ENCODE data around the gene PI16.

PI16 gene

GRCh38 chr6:36964908-36965307 is 10.4 kb downstream of the PI16 start:
- TF ChIP-seq CREB1 (IDR thresholded peaks at IDR 0.05; ENCODE audit: low read depth), result no peak
- TF ChIP-seq FOXM1 (IDR thresholded peaks at IDR 0.05; ENCODE audit: borderline replicate concordance, low read depth), result no peak

DNA sequence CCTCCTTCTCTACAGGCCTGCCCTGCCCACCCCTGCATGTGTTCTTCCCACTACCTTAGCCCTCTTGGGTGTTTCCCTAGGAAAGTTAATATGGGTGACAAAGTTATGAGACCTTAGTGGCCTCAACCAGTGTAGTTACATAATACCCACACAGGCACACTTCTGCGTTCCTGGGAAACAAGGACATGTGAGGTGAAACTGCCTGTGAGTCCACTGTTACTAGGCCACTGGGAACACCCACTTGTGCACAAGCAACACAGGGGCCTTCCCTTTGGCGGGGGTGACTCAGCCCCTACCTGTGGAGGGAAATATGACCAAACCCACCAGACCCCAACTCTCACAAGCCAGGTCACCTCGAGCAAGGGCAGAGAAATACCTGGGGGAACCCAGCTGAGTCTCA is 12.8 kb downstream of the PI16 start:
- TF ChIP-seq NFIC (IDR thresholded peaks at IDR 0.05) (no peak), TEAD4 (IDR thresholded peaks at IDR 0.05) (no peak), CREB1 (IDR thresholded peaks at IDR 0.05; ENCODE audit: low read depth) (no peak), ZBTB7A (IDR thresholded peaks at IDR 0.05; ENCODE audit: low read depth) (no peak), CEBPB (IDR thresholded peaks at IDR 0.05) (no peak), TAF1 (IDR thresholded peaks at IDR 0.05; ENCODE audit: low read depth) (no peak), EGR1 (IDR thresholded peaks at IDR 0.05) (no peak), EP300 (IDR thresholded peaks at IDR 0.05; ENCODE audit: borderline replicate concordance) (no peak)
- TF ChIP-seq, protein P1, sequence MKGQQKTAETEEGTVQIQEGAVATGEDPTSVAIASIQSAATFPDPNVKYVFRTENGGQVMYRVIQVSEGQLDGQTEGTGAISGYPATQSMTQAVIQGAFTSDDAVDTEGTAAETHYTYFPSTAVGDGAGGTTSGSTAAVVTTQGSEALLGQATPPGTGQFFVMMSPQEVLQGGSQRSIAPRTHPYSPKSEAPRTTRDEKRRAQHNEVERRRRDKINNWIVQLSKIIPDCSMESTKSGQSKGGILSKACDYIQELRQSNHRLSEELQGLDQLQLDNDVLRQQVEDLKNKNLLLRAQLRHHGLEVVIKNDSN (IDR thresholded peaks at IDR 0.05), result no peak
- TF ChIP-seq, protein P2, sequence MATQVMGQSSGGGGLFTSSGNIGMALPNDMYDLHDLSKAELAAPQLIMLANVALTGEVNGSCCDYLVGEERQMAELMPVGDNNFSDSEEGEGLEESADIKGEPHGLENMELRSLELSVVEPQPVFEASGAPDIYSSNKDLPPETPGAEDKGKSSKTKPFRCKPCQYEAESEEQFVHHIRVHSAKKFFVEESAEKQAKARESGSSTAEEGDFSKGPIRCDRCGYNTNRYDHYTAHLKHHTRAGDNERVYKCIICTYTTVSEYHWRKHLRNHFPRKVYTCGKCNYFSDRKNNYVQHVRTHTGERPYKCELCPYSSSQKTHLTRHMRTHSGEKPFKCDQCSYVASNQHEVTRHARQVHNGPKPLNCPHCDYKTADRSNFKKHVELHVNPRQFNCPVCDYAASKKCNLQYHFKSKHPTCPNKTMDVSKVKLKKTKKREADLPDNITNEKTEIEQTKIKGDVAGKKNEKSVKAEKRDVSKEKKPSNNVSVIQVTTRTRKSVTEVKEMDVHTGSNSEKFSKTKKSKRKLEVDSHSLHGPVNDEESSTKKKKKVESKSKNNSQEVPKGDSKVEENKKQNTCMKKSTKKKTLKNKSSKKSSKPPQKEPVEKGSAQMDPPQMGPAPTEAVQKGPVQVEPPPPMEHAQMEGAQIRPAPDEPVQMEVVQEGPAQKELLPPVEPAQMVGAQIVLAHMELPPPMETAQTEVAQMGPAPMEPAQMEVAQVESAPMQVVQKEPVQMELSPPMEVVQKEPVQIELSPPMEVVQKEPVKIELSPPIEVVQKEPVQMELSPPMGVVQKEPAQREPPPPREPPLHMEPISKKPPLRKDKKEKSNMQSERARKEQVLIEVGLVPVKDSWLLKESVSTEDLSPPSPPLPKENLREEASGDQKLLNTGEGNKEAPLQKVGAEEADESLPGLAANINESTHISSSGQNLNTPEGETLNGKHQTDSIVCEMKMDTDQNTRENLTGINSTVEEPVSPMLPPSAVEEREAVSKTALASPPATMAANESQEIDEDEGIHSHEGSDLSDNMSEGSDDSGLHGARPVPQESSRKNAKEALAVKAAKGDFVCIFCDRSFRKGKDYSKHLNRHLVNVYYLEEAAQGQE (IDR thresholded peaks at IDR 0.05; ENCODE audit: low read depth), result no peak

- no peak for TF ChIP-seq FOXM1 (IDR thresholded peaks at IDR 0.05; ENCODE audit: borderline replicate concordance, low read depth)
- TF ChIP-seq, protein P2 (IDR thresholded peaks at IDR 0.05; ENCODE audit: low read depth), result no peak
Observed at GRCh38 chr6:36967757-36968156, 13.2 kb downstream of the PI16 start.

- TF ChIP-seq, protein P1 (IDR thresholded peaks at IDR 0.05), result no peak
Observed at GRCh38 chr6:36968266-36968977, 13.9 kb downstream of the PI16 start.

DNA sequence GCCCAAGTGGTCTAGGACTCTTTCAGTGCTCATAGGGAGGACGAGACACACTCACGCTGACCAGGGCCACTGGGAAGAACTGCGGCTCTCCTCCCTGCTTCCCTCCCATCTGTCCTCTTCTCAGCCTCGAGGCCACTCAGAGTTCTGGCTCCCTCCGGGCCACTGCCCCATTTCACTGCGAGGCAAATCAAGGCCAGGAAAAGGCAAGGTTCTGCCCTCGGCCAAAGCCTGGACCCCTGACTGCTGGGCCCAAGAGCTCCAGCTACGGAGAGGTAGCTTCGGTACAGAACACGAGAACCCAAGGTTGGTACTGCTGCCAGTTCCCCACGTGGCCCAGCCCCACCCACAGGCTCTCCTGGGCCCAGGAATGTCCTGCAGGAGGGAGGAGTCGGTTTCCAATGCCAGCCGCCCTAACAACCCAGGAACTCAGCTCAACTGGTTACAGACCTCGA is 14.7 kb downstream of the PI16 start:
- no peak for TF ChIP-seq CREB1 (IDR thresholded peaks at IDR 0.05; ENCODE audit: low read depth)
- TF ChIP-seq, protein P1 (IDR thresholded peaks at IDR 0.05), result peak; percentile 53

DNA sequence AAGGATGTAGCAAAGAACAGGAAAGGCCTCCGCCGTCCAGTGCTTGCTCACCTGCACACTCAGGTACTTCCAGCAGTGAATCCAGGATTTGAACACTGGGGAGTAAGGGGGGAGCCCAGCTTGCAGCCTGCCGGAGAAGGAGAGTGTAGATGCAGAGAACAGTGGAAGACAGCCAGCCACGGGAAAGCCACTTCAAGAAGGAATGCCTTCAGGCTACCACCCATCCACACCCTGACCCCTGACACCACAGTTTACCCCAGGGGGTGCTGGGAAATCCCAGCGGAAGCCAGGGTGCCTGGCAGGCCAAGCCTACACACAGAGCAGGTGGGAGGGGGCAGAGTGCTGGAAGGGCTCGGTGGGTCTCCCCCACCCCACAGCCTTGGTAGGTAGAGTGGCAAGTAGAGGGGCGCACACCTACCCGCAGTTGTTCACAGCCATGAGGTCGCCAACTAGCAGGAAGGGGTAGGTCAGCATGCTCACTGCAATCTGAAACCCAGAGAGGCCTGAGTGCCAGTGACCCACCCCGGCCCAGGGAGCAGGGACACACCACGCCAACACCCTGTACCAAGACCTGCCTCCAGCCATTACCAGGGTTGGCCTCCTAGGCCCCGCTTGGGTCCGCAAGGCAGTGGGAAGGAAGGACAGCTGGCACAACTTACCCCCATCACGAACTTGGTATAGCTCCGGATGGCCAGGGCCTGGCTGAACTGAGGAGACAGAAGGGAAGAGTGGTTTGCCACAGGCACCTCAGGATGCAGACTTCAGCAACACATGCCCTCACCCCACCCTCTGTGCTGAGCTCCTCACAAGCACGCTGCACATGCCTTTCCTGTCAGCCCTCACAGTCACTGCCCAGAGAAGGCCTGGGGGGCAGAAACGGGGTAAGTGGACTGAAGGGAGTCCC is 15.7 kb downstream of the PI16 start:
- TF ChIP-seq CEBPB (IDR thresholded peaks at IDR 0.05) (no peak), RAD21 (IDR thresholded peaks at IDR 0.05; ENCODE audit: low read depth) (no peak), TAF1 (IDR thresholded peaks at IDR 0.05; ENCODE audit: low read depth) (no peak), FOXM1 (IDR thresholded peaks at IDR 0.05; ENCODE audit: borderline replicate concordance, low read depth) (no peak), EGR1 (IDR thresholded peaks at IDR 0.05) (no peak), ZBTB7A (IDR thresholded peaks at IDR 0.05; ENCODE audit: low read depth) (no peak), MAX (IDR thresholded peaks at IDR 0.05) (no peak), EP300 (IDR thresholded peaks at IDR 0.05; ENCODE audit: borderline replicate concordance) (no peak)
